Right atrium auricular region (tissue), 2 donors: ENCODE measurements around the gene GTF3C4. TPM values are rescaled to one million over a fixed set of nuclear protein-coding genes. Genes with fewer than 3 reads are reported as not detected.

ENCODE experiments used
- DNase-seq: peaks from one replicate; pipeline ENCODE4 v3.0.0-alpha.2; 2019; ENCODE audit warnings: low spot score
- H3K27ac ChIP-seq, 2 donors: fragments of 200-600 bp; sonication (generic); 1 replicate in 1 of 2; 2 replicates in 1 of 2; pipeline ENCODE4 v1.5.1; 2016 to 2019
- H3K27me3 ChIP-seq, 2 donors: fragments of 200-600 bp; sonication (generic); one replicate each; pipeline versions ENCODE4 v1.5.1 to v1.6.0; 2017 to 2019
- H3K36me3 ChIP-seq: fragments of 200-600 bp; sonication (generic); one replicate; pipeline ENCODE4 v1.5.1; 2016
- H3K4me1 ChIP-seq, 2 donors: fragments of 200-600 bp; sonication (generic); one replicate each; pipeline versions ENCODE4 v1.5.1 to v1.6.0; 2017 to 2019
- H3K4me3 ChIP-seq, 2 donors: fragments of 200-600 bp; sonication (generic); 1 replicate in 1 of 2; 2 replicates in 1 of 2; pipeline ENCODE4 v1.5.1; 2017 to 2019; ENCODE audit warnings: mild to moderate bottlenecking in 1 of 2, moderate library complexity in 1 of 2
- H3K9me3 ChIP-seq, 2 donors: fragments of 200-600 bp; sonication (generic); one replicate each; pipeline ENCODE4 v1.5.1; 2019
- CTCF ChIP-seq, 2 donors: fragments of 200-600 bp; sonication (generic); IDR thresholded peaks; one replicate each; pipeline ENCODE4 v1.5.1; 2019; ENCODE audit warnings: antibody characterized with exemption in 2 of 2
- total RNA-seq, 2 donors: library from RNA; depleted of rRNA; stranded (reverse); fragments of >200 nt; gene quantifications; one replicate each; pipeline ENCODE4 v1.1.0, GENCODE V29; 2016

GTF3C4 gene
- total RNA-seq, 2 donors from 2014 or later: 8.6 to 9.1 TPM

- Histone ChIP-seq H3K4me1 (no peaks in the 10 kb centered on the region), H3K9me3 (no peaks in the 10 kb centered on the region), H3K27ac (no peak overlapping the region), H3K36me3 (peaks cover 34% of the 10 kb centered on the region), H3K4me3 (no peak overlapping the region), H3K27me3 (no peaks in the 10 kb centered on the region)
- DNase-seq: no peak
- TF ChIP-seq CTCF (IDR thresholded peaks at IDR 0.05): no peak
These were observed 20.4 kb downstream of the GTF3C4 start for GRCh38 chr9:132690696-132691095.

GRCh38 chr9:132694144-132694543 lies 23.9 kb downstream of the GTF3C4 start:
- Histone ChIP-seq H3K4me1 (no peaks in the 10 kb centered on the region), H3K4me3 (no peak overlapping the region), H3K27ac (no peak overlapping the region), H3K9me3 (peaks cover 0 to 20% of the 10 kb centered on the region in 2 donors), H3K27me3 (no peaks in the 10 kb centered on the region), H3K36me3 (peaks cover 11% of the 10 kb centered on the region)
- no peak for TF ChIP-seq CTCF (IDR thresholded peaks at IDR 0.05)
- DNase-seq: no peak

- H3K4me1 ChIP-seq: no peaks in the 10 kb centered on the region
- no peak for DNase-seq
- H3K36me3 ChIP-seq: no peaks in the 10 kb centered on the region
- peaks cover 0 to 20% of the 10 kb centered on the region in 2 donors for H3K9me3 ChIP-seq
- H3K4me3 ChIP-seq: no peak overlapping the region
- no peaks in the 10 kb centered on the region for H3K27me3 ChIP-seq
- TF ChIP-seq CTCF (IDR thresholded peaks at IDR 0.05): no peak
- no peak overlapping the region for H3K27ac ChIP-seq
These were observed 27.0 kb downstream of the GTF3C4 start for GRCh38 chr9:132697230-132697629.

GRCh38 chr9:132698989-132699388 lies 28.7 kb downstream of the GTF3C4 start:
- peaks cover 0 to 20% of the 10 kb centered on the region in 2 donors for H3K9me3 ChIP-seq
- no peak for DNase-seq
- no peak overlapping the region for H3K27ac ChIP-seq
- no peaks in the 10 kb centered on the region for H3K36me3 ChIP-seq
- TF ChIP-seq CTCF (IDR thresholded peaks at IDR 0.05): no peak
- H3K4me3 ChIP-seq: no peak overlapping the region
- no peaks in the 10 kb centered on the region for H3K4me1 ChIP-seq
- no peaks in the 10 kb centered on the region for H3K27me3 ChIP-seq

GRCh38 chr9:132699956-132700355 lies 29.7 kb downstream of the GTF3C4 start:
- TF ChIP-seq CTCF (IDR thresholded peaks at IDR 0.05): no peak
- H3K9me3 ChIP-seq: peaks cover 0 to 20% of the 10 kb centered on the region in 2 donors
- H3K4me1 ChIP-seq: no peaks in the 10 kb centered on the region
- DNase-seq: no peak
- H3K27me3 ChIP-seq: no peaks in the 10 kb centered on the region
- no peak overlapping the region for H3K27ac ChIP-seq
- H3K4me3 ChIP-seq: no peak overlapping the region
- no peaks in the 10 kb centered on the region for H3K36me3 ChIP-seq

- DNase-seq: no peak
- Histone ChIP-seq H3K27ac (no peak overlapping the region), H3K9me3 (peaks cover 0 to 12% of the 10 kb centered on the region in 2 donors), H3K4me1 (no peaks in the 10 kb centered on the region), H3K4me3 (no peak overlapping the region), H3K27me3 (no peaks in the 10 kb centered on the region), H3K36me3 (no peaks in the 10 kb centered on the region)
- no peak for TF ChIP-seq CTCF (IDR thresholded peaks at IDR 0.05)
These were observed 32.0 kb downstream of the GTF3C4 start for GRCh38 chr9:132702254-132702653.
